ENCODE results near the gene MEGF11. TPM values are rescaled to one million over a fixed set of nuclear protein-coding genes. Genes with fewer than 3 reads are reported as not detected.

Gene MEGF11
- total RNA-seq, 4 donors from 2014 or later: 0.23 to 0.33 TPM; not detected in 2

DNA sequence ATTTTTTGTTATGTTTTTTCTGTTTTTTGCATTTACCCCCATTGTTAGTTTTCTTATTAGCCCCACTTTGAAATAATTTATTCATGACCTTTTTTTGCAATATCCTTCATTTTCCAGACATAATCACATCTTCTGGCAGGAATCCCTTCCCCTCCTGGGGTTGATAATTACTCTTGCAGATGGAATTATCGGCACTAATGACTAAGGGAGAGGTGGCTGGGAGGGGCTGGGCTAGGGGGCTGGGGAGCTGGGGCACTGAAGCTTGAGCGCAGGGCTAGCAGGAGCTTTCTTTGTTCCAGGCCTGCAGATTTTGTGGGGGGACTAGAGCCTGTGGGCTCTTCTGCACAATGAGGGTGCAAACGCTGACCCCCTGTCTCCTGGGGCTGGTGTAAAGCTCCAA lies 306.5 kb downstream of the MEGF11 start:
- intact Hi-C loops (cut with DNase I): no loop called here
- DNase-seq (ENCODE audit: extremely low spot score): no peak
- Histone ChIP-seq H3K9me3 (no peaks in the 10 kb centered on the region), H3K27ac (replicated peaks in 1 of 4) (no peak overlapping the region), H3K4me3 (no peak overlapping the region), H3K36me3 (no peaks in the 10 kb centered on the region), H3K27me3 (peaks cover 0 to 34% (median 0%) of the 10 kb centered on the region in 4 donors), H3K4me1 (no peaks in the 10 kb centered on the region)
- TF ChIP-seq POLR2A (IDR thresholded peaks at IDR 0.05; ENCODE audit: low read depth): no peak
- TF ChIP-seq EP300 (IDR thresholded peaks at IDR 0.05): no peak
- TF ChIP-seq, protein P1, sequence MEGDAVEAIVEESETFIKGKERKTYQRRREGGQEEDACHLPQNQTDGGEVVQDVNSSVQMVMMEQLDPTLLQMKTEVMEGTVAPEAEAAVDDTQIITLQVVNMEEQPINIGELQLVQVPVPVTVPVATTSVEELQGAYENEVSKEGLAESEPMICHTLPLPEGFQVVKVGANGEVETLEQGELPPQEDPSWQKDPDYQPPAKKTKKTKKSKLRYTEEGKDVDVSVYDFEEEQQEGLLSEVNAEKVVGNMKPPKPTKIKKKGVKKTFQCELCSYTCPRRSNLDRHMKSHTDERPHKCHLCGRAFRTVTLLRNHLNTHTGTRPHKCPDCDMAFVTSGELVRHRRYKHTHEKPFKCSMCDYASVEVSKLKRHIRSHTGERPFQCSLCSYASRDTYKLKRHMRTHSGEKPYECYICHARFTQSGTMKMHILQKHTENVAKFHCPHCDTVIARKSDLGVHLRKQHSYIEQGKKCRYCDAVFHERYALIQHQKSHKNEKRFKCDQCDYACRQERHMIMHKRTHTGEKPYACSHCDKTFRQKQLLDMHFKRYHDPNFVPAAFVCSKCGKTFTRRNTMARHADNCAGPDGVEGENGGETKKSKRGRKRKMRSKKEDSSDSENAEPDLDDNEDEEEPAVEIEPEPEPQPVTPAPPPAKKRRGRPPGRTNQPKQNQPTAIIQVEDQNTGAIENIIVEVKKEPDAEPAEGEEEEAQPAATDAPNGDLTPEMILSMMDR (IDR thresholded peaks at IDR 0.05): no peak
- TF ChIP-seq POLR2AphosphoS5 (IDR thresholded peaks at IDR 0.05): no peak
- 79% methylated on average over 3 of the region's 3 CpGs for WGBS

DNA sequence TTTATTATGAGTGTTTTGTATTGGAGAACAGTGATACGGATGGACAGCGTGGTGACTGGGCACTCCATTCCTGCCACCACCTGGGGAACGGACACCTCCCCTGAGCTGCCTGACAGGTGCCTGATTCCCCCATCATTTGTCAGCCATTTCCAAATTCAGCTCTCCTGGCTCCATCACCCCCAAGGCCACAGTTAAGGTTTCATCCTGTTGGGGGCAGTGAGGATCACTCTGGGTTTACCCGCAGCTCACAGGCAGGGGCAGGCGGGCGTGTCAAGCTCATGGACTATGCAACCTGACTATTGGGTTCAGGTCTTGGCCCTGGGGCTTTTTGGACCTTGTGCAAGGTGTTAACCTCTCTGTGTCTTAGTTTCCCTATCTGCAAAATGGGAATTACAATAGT lies 307.9 kb downstream of the MEGF11 start:
- 88% methylated on average over 6 of the region's 6 CpGs for WGBS
- no peak for TF ChIP-seq POLR2A (IDR thresholded peaks at IDR 0.05; ENCODE audit: low read depth)
- TF ChIP-seq EP300 (IDR thresholded peaks at IDR 0.05): no peak
- no peak for TF ChIP-seq POLR2AphosphoS5 (IDR thresholded peaks at IDR 0.05)
- H3K36me3 ChIP-seq: no peaks in the 10 kb centered on the region
- no peaks in the 10 kb centered on the region for H3K4me1 ChIP-seq
- H3K27me3 ChIP-seq: peaks cover 0 to 28% (median 0%) of the 10 kb centered on the region in 4 donors
- intact Hi-C loops (cut with DNase I): no loop called here
- H3K4me3 ChIP-seq: no peak overlapping the region
- DNase-seq (ENCODE audit: extremely low spot score): no peak
- no peak overlapping the region for H3K27ac ChIP-seq (replicated peaks in 1 of 4)
- H3K9me3 ChIP-seq: no peaks in the 10 kb centered on the region

DNA sequence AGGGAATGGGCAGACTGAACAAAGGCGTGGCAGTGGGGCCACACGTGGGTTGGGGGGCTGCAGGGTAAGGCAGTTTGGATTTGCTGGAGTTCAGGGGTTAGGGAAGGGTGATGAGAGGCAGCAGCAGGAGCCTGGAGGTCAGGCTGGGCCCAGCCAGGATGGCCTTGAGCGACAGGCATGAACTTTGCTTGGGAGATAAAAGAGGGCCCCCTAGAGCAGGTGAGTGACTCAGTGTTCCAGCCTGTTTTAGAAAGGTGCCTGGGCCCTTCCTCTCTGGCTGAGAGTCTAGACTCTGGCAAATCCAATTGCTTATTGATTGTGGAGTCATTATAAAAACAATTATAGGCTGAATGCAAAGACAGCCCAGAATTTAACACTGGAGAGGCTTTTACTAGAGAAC lies 309.1 kb downstream of the MEGF11 start:
- no peaks in the 10 kb centered on the region for H3K4me1 ChIP-seq

DNA sequence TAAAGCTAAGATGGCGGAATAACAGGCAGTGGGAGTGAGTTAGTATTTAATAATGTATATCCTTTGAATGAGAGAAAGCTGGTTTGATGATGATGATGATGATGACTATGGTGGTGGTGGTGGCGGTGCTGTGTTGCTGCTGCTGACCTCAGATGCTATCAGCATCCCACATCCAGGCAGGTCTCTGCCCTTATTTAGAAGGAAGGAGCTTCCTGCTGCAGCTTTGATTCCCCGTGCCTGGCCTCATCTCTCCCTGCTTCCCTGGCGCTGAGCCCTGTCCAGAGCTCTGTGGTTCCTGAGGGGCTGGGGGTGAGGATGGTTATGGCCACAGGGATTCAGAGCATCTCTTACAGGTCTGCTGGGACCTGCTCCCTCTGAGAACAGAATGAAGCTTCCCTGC lies 311.1 kb downstream of the MEGF11 start:
- 82% methylated on average over 2 of the region's 4 CpGs for WGBS

More for the DNA sequence above, 309.1 kb downstream of the MEGF11 start:
- DNase-seq (ENCODE audit: extremely low spot score): no peak
- H3K27ac ChIP-seq (replicated peaks in 1 of 4): no peak overlapping the region
- H3K36me3 ChIP-seq: no peaks in the 10 kb centered on the region
- TF ChIP-seq, protein P1 (IDR thresholded peaks at IDR 0.05): no peak
- intact Hi-C loops (cut with DNase I): no loop called here
- no peaks in the 10 kb centered on the region for H3K9me3 ChIP-seq
- H3K4me3 ChIP-seq: no peak overlapping the region
- 82% methylated on average over 3 of the region's 3 CpGs for WGBS
- H3K27me3 ChIP-seq: peaks cover 0 to 18% (median 0%) of the 10 kb centered on the region in 4 donors

DNA sequence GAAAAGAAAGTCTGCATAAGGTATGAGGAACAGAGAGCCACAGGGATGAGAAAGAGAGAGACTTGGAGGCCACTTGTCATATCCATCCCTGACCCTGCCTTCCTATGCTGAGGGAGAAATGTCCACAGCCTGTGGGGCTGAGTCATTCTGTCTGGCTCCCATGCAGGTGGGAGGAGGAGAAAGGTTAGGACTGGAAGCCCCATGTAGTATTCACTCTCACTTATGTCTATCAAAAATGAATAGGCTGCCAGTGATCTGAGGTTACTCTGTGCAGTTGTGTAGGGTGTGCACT lies 313.0 kb downstream of the MEGF11 start:
- intact Hi-C loops (cut with DNase I): no loop called here
- Histone ChIP-seq H3K36me3 (no peaks in the 10 kb centered on the region), H3K27ac (replicated peaks in 1 of 4) (no peak overlapping the region), H3K27me3 (peaks cover 0 to 4% (median 0%) of the 10 kb centered on the region in 4 donors), H3K9me3 (no peaks in the 10 kb centered on the region), H3K4me1 (peaks cover 0 to 5% (median 0%) of the 10 kb centered on the region in 4 donors), H3K4me3 (no peak overlapping the region)
- DNase-seq (ENCODE audit: extremely low spot score): no peak
- TF ChIP-seq POLR2AphosphoS5 (IDR thresholded peaks at IDR 0.05) (no peak), POLR2A (IDR thresholded peaks at IDR 0.05; ENCODE audit: low read depth) (no peak), EP300 (IDR thresholded peaks at IDR 0.05) (no peak)
- TF ChIP-seq, protein P1 (IDR thresholded peaks at IDR 0.05): no peak

More for the DNA sequence above, 311.1 kb downstream of the MEGF11 start:
- intact Hi-C loops (cut with DNase I): no loop called here
- peaks cover 0 to 9% (median 0%) of the 10 kb centered on the region in 4 donors for H3K27me3 ChIP-seq
- H3K27ac ChIP-seq (replicated peaks in 1 of 4): no peak overlapping the region
- no peak for DNase-seq (ENCODE audit: extremely low spot score)
- H3K36me3 ChIP-seq: no peaks in the 10 kb centered on the region
- TF ChIP-seq, protein P1 (IDR thresholded peaks at IDR 0.05): no peak
- no peak for TF ChIP-seq EP300 (IDR thresholded peaks at IDR 0.05)
- TF ChIP-seq POLR2AphosphoS5 (IDR thresholded peaks at IDR 0.05): no peak
- no peak overlapping the region for H3K4me3 ChIP-seq
- H3K9me3 ChIP-seq: no peaks in the 10 kb centered on the region
- no peaks in the 10 kb centered on the region for H3K4me1 ChIP-seq
